ENCODE results near the gene INPP4B. TPM values are rescaled to one million over a fixed set of nuclear protein-coding genes. Genes with fewer than 3 reads are reported as not detected.
A peak's percentile ranks its signal among the peaks of the same experiment; 100 is the strongest.

Gene INPP4B
- total RNA-seq, 1 donor from 2014 or later: 10.9 TPM

DNA sequence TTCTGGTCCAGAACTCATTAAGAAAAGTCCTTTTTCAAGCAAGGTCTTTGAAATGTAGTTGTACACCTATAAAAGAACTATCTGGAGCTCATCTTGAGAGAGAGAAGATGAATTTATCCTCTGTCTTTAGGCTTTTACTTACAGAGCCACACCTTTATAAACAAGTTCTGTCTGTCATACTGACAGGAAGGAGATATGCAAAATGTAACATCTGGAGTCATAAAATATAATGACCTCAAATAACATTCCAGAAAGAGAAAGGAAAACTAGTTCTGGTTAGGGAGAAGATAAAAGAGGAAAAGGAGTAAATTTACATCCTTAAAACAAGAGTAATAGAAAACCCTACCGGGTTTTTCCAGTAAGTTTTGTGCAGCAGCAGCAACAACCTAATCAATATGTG lies 1.3 kb downstream of the INPP4B start:
- TF ChIP-seq, protein P1, sequence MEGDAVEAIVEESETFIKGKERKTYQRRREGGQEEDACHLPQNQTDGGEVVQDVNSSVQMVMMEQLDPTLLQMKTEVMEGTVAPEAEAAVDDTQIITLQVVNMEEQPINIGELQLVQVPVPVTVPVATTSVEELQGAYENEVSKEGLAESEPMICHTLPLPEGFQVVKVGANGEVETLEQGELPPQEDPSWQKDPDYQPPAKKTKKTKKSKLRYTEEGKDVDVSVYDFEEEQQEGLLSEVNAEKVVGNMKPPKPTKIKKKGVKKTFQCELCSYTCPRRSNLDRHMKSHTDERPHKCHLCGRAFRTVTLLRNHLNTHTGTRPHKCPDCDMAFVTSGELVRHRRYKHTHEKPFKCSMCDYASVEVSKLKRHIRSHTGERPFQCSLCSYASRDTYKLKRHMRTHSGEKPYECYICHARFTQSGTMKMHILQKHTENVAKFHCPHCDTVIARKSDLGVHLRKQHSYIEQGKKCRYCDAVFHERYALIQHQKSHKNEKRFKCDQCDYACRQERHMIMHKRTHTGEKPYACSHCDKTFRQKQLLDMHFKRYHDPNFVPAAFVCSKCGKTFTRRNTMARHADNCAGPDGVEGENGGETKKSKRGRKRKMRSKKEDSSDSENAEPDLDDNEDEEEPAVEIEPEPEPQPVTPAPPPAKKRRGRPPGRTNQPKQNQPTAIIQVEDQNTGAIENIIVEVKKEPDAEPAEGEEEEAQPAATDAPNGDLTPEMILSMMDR (IDR thresholded peaks at IDR 0.05; ENCODE audit: insufficient read depth, low read length, poor library complexity, severe bottlenecking): no peak
- no peaks in the 10 kb centered on the region for H3K36me3 ChIP-seq (ENCODE audit: control insufficient read depth, insufficient read depth, low read length)
- H3K4me3 ChIP-seq (ENCODE audit: low read depth, low read length): no peak overlapping the region
- peaks cover 18% of the 10 kb centered on the region for H3K27me3 ChIP-seq (ENCODE audit: control insufficient read depth, insufficient read depth, low read length)
- no peak for DNase-seq (ENCODE audit: low read depth)

GRCh38 chr4:142840516-142841123 lies 5.5 kb downstream of the INPP4B start:
- no peak for DNase-seq (ENCODE audit: low read depth)
- H3K27me3 ChIP-seq (ENCODE audit: control insufficient read depth, insufficient read depth, low read length): peaks cover 7% of the 10 kb centered on the region
- TF ChIP-seq, protein P1 (IDR thresholded peaks at IDR 0.05; ENCODE audit: insufficient read depth, low read length, poor library complexity, severe bottlenecking): peak; percentile 66
- no peak overlapping the region for H3K4me3 ChIP-seq (ENCODE audit: low read depth, low read length)
- no peaks in the 10 kb centered on the region for H3K36me3 ChIP-seq (ENCODE audit: control insufficient read depth, insufficient read depth, low read length)

DNA sequence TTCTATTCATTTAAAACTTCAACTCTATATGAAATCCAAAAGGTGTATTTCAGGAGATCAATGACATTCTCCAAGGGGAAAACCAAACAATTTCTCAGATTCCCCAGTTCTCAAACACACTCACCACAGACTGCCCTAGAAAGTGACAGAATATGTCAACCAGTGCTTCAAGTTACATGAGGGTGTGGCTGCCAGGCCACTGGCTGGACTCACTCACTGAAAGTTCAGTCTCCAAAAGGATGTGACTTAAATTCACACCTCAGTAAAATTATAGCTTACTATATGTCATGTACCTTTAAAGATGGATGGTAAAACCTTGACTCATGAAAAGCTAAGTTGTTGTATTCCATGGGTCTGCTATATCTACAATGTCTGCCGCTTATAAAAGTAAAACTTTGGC lies 7.3 kb downstream of the INPP4B start:
- H3K27me3 ChIP-seq (ENCODE audit: control insufficient read depth, insufficient read depth, low read length): no peaks in the 10 kb centered on the region
- no peak overlapping the region for H3K4me3 ChIP-seq (ENCODE audit: low read depth, low read length)
- DNase-seq (ENCODE audit: low read depth): no peak
- H3K36me3 ChIP-seq (ENCODE audit: control insufficient read depth, insufficient read depth, low read length): no peaks in the 10 kb centered on the region
- TF ChIP-seq, protein P1 (IDR thresholded peaks at IDR 0.05; ENCODE audit: insufficient read depth, low read length, poor library complexity, severe bottlenecking): no peak

DNA sequence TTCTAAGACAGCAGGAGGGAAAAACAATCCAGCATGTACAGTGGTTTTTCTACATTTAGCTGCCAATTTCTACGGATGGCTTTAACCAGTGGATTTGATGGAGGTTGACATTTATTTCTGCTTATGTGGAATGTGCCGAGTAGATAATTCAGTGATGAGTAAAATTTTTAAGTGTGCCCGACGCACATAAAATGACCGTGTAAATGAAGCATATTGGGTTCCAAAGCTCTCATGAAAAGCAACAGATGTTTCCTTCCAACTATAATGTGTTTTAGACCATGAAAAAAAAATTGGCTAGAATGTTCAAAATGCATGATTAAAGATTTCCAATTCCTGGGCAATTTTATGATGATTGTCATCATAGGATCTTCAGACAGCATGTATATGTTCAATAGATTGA lies 14.1 kb downstream of the INPP4B start:
- DNase-seq (ENCODE audit: low read depth): no peak
- no peak overlapping the region for H3K4me3 ChIP-seq (ENCODE audit: low read depth, low read length)
- no peaks in the 10 kb centered on the region for H3K27me3 ChIP-seq (ENCODE audit: control insufficient read depth, insufficient read depth, low read length)
- TF ChIP-seq, protein P1 (IDR thresholded peaks at IDR 0.05; ENCODE audit: insufficient read depth, low read length, poor library complexity, severe bottlenecking): no peak
- H3K36me3 ChIP-seq (ENCODE audit: control insufficient read depth, insufficient read depth, low read length): no peaks in the 10 kb centered on the region

DNA sequence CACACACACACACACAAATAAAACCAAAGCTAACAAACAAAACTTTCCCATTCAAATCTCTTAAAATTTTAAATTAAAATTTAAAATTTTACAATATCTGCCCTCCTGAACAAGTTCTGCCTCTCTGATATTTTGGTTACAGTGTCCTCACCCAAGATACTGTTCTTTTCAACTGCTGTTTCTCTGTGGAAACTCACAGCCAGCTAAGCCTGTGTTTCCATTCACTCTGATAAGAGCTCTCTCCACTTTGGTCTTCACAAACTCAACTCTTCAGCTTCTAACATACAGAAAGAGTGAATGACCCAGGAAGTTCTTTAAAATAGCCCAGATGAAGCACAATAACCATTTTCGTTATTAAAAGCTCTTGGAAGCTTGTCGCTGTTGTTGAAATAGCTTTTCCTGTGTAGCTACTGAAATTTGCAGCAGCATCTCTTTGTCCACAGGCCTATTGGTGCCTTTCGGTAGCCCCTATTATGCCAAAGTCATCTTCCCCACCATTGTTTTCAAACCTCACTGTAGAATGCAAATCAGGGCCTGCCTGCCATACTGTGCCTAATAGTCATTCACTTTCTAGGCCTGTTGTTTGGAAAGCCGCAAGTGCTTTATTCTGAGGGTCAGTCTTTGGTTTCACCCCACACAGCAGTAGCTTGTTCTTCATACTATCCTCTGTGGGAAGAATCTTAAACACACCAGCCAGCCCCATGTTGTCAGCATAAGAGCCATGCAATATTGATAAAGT lies 19.4 kb downstream of the INPP4B start:
- Histone ChIP-seq H3K27me3 (ENCODE audit: control insufficient read depth, insufficient read depth, low read length) (no peaks in the 10 kb centered on the region), H3K36me3 (ENCODE audit: control insufficient read depth, insufficient read depth, low read length) (no peaks in the 10 kb centered on the region), H3K4me3 (ENCODE audit: low read depth, low read length) (no peak overlapping the region)
- TF ChIP-seq, protein P1 (IDR thresholded peaks at IDR 0.05; ENCODE audit: insufficient read depth, low read length, poor library complexity, severe bottlenecking): no peak
- DNase-seq (ENCODE audit: low read depth): no peak
